Gastroesophageal sphincter (tissue), 3 donors: ENCODE data around the gene FXR1.

ENCODE experiments used
- POLR2AphosphoS5 ChIP-seq: sonication (generic); formaldehyde crosslinking; IDR thresholded peaks from one replicate; pipeline ENCODE4 v1.6.1; 2017; ENCODE audit warnings: antibody characterized with exemption
- TF ChIP-seq, protein P1 (sequence below), 4 experiments: fragments of 200-600 bp in 2 of 4; fragments of 450-650 bp in 2 of 4; sonication (generic) in 1 of 4; IDR thresholded peaks; one replicate each; pipeline ENCODE4 v1.5.1; 2017 to 2019; ENCODE audit warnings: antibody characterized with exemption in 4 of 4, mild to moderate bottlenecking in 2 of 4, moderate library complexity in 2 of 4

DNA sequence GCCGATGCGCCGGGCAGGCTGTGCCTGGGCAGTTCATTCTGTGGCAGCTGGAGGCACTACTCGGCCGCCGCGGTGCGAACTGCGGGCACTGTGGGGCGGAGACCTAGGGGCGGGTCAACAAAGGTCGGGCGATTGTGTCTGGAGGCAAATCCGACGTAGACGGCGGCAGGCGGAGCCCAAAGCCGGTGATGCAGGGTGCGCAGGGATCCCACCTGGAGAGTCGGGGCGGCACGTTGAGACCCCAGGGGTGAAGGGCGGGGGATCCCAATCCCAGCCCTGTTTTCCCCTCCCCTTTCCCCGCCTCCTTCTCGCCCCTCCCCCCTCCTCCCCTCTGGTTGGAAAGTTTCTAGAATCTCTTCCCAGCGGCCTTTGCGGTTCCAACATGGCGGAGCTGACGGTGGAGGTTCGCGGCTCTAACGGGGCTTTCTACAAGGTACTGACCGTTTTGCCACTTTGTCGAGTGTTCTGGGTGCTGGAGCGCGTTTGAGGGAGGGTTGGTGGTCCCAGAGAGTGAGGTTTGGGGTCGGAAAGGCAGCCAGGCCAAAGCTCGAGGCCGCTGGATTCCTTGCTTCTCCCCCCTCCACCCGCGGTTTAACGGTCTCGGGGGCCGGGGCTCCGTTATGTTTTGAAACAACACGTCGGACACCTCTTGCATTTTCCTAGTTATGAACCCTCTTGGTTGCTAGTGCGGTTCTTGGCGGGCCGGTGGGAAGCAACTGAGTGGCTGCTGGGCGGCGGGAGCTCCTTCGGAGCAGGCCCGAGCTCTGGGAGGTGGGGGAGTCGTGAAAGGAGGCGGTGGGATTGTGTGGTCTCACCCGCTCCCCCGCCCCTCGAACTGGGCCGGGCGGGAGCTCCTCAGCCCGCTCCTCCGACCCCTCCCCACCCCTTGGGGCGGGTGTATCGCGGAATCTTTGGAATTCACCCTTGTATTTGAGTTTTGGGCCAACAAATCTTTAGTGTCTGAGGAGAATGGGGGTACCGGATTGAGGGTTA, at the start of gene FXR1:
- TF ChIP-seq, protein P1, sequence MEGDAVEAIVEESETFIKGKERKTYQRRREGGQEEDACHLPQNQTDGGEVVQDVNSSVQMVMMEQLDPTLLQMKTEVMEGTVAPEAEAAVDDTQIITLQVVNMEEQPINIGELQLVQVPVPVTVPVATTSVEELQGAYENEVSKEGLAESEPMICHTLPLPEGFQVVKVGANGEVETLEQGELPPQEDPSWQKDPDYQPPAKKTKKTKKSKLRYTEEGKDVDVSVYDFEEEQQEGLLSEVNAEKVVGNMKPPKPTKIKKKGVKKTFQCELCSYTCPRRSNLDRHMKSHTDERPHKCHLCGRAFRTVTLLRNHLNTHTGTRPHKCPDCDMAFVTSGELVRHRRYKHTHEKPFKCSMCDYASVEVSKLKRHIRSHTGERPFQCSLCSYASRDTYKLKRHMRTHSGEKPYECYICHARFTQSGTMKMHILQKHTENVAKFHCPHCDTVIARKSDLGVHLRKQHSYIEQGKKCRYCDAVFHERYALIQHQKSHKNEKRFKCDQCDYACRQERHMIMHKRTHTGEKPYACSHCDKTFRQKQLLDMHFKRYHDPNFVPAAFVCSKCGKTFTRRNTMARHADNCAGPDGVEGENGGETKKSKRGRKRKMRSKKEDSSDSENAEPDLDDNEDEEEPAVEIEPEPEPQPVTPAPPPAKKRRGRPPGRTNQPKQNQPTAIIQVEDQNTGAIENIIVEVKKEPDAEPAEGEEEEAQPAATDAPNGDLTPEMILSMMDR (IDR thresholded peaks at IDR 0.05), result peak; percentile 75 to 98 (median 78)
- peak; percentile 19 for TF ChIP-seq POLR2AphosphoS5
